Measurements from ENCODE around the gene FBXO42. TPM values are rescaled to one million over a fixed set of nuclear protein-coding genes. Genes with fewer than 3 reads are reported as not detected.
"Not testable (repeated sequence)": the region's sequence is repeated elsewhere in the genome, so short reads cannot be mapped to it uniquely, and the experiment has no call there.

Gene FBXO42
- total and polyA plus RNA-seq, 3 experiments from 2014 or later: 15.7 to 23.8 (median 16.9) TPM

DNA sequence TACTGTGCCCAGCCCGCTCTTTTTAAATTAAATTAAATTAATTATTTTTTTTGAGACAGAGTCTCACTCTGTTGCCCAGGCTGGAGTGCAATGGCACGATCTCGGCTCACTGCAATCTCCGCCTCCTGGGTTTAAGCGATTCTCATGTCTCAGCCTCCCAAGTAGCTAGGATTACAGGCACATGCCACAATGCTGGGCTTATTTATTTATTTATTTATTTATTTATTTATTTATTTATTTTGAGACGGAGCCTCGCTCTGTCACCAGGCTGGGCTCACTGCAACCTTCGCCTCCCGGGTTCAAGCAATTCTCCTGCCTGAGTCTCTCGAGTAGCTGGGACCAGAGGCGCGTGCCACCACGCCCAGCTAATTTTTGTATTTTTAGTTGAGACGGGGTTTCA lies 129.6 kb downstream of the FBXO42 start:
- H3K27ac ChIP-seq (ENCODE audit: low read depth, low read length); H3K9me3 ChIP-seq (ENCODE audit: low read length); H3K36me3 Mint-ChIP-seq; H3K4me3 Mint-ChIP-seq; H3K27me3 ChIP-seq (ENCODE audit: insufficient read depth, low read length, poor library complexity, severe bottlenecking); POLR2A ChIA-PET; DNase-seq; H3K4me1 ChIP-seq (ENCODE audit: insufficient read depth, low read length); H3K27ac Mint-ChIP-seq; H3K4me3 ChIP-seq (ENCODE audit: low read length); H3K9me3 Mint-ChIP-seq; H3K36me3 ChIP-seq (ENCODE audit: insufficient read depth, low read length): not testable (repeated sequence)
- peaks cover 4 to 11% (median 6%) of the 10 kb centered on the region in 3 donors for H3K4me1 Mint-ChIP-seq
- CTCF ChIA-PET: interaction anchor here (1.1 kb wide), 1 partner anchor 22 kb away, joined by 3 read pairs; no protein-coding TSS in a partner anchor
- peaks cover 21 to 30% of the 10 kb centered on the region in 2 donors for H3K27me3 Mint-ChIP-seq

DNA sequence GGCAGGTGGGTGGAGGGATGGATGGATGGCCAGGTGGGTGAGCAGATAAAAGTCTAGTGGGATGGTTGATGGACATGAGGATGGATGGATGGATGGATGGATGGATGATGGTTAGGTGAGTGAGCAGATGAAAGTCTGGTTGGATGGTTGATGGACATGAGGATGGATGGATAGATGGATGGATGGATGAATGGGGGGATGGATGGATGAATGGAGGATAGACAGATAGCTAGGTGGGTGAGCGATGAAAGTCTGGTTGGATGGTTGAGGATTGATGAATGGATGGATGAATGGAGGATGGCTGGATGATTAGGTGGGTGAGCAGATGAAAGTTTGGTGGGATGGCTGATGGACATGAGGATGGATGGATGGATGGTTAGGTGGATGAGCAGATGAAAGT lies 130.8 kb downstream of the FBXO42 start:
- no peak overlapping the region for H3K4me3 Mint-ChIP-seq

DNA sequence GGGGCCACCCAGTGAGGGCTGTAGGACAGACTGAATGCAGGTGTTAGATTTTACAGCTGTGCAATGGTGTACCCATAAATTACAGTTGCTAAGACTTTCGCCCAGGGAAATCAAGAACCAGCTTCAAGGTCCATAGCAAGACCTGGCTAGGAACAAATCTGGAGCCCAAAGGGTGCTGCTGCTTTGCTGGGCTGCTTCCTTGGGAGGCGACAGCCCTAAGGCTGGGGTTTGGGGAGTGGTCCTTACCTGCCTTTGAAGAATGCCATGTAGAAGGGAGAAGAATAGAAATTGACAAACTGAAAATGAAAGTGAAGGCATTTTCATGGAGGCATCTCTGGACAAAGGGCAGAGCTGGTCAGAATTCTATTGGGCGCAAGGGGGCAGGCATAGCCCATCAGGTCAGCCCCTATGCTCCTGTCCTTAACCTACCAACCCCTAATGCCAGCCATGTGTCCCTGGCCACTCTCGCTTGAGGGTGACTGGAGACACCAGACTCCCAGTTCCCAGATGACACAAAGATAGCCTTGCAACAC lies 132.2 kb downstream of the FBXO42 start:
- Histone ChIP-seq H3K27ac (ENCODE audit: low read depth, low read length) (no peak overlapping the region), H3K27me3 (ENCODE audit: insufficient read depth, low read length, poor library complexity, severe bottlenecking) (no peaks in the 10 kb centered on the region), H3K4me1 (ENCODE audit: insufficient read depth, low read length) (peaks cover 15% of the 10 kb centered on the region), H3K36me3 (ENCODE audit: insufficient read depth, low read length) (no peaks in the 10 kb centered on the region), H3K9me3 (ENCODE audit: low read length) (no peaks in the 10 kb centered on the region), H3K4me3 (ENCODE audit: low read length) (no peak overlapping the region)
- no peak for DNase-seq
- Mint-ChIP-seq H3K36me3 (peaks cover 0 to 5% (median 0%) of the 10 kb centered on the region in 3 donors), H3K27ac (peak overlapping the region in 4 of 8 donors; percentile 15 to 66 (median 40)), H3K27me3 (peaks cover 9 to 13% of the 10 kb centered on the region in 2 donors), H3K4me1 (peaks cover 21 to 33% (median 21%) of the 10 kb centered on the region in 3 donors), H3K9me3 (peaks cover 0 to 2% (median 0%) of the 10 kb centered on the region in 5 donors), H3K4me3 (no peak overlapping the region)
- POLR2A ChIA-PET: no interaction called here
- CTCF ChIA-PET: no interaction called here

More for the DNA sequence above, 130.8 kb downstream of the FBXO42 start:
- Histone ChIP-seq H3K27me3 (ENCODE audit: insufficient read depth, low read length, poor library complexity, severe bottlenecking) (no peaks in the 10 kb centered on the region), H3K4me3 (ENCODE audit: low read length) (no peak overlapping the region), H3K4me1 (ENCODE audit: insufficient read depth, low read length) (peaks cover 7% of the 10 kb centered on the region), H3K27ac (ENCODE audit: low read depth, low read length) (no peak overlapping the region), H3K36me3 (ENCODE audit: insufficient read depth, low read length) (no peaks in the 10 kb centered on the region), H3K9me3 (ENCODE audit: low read length) (no peaks in the 10 kb centered on the region)
- Mint-ChIP-seq H3K27ac (peak overlapping the region in 2 of 8 donors; percentile 19 to 54), H3K36me3 (peaks cover 0 to 5% (median 0%) of the 10 kb centered on the region in 3 donors), H3K9me3 (peaks cover 0 to 8% (median 3%) of the 10 kb centered on the region in 5 donors), H3K27me3 (peaks cover 20 to 21% of the 10 kb centered on the region in 2 donors), H3K4me1 (peaks cover 11 to 23% (median 13%) of the 10 kb centered on the region in 3 donors)
- POLR2A ChIA-PET: no interaction called here
- CTCF ChIA-PET: interaction anchor here (1.1 kb wide), 1 partner anchor 23 kb away, joined by 3 read pairs; no protein-coding TSS in a partner anchor
- DNase-seq: no peak

DNA sequence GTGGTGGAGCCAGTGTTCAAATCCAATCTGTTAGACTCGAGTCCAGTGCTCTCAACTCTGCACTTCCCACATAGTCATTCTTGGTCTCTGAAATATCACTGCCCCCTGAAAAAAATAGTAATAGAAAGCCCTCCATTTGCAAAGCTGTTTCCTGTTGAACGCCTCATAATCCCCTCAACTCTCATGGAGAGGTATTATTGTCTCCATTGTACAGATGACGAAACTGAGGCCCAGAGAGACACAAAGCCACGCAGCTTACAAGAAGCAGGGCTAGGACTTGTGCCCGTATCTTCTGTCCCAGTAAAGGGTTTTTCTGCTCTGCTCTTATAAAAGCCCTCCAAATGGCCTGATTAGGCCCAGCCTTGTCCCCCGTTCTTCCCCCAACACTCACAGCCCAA lies 133.6 kb downstream of the FBXO42 start:
- Histone ChIP-seq H3K9me3 (ENCODE audit: low read length) (no peaks in the 10 kb centered on the region), H3K4me3 (ENCODE audit: low read length) (no peak overlapping the region), H3K4me1 (ENCODE audit: insufficient read depth, low read length) (peaks cover 15% of the 10 kb centered on the region), H3K27ac (ENCODE audit: low read depth, low read length) (no peak overlapping the region), H3K36me3 (ENCODE audit: insufficient read depth, low read length) (no peaks in the 10 kb centered on the region), H3K27me3 (ENCODE audit: insufficient read depth, low read length, poor library complexity, severe bottlenecking) (no peaks in the 10 kb centered on the region)
- H3K4me1 Mint-ChIP-seq: peaks cover 21 to 33% (median 21%) of the 10 kb centered on the region in 3 donors
- no peaks in the 10 kb centered on the region for H3K9me3 Mint-ChIP-seq
- no peak for DNase-seq
- peaks cover 1 to 3% of the 10 kb centered on the region in 2 donors for H3K27me3 Mint-ChIP-seq
- H3K36me3 Mint-ChIP-seq: no peaks in the 10 kb centered on the region
- POLR2A ChIA-PET: no interaction called here
- H3K4me3 Mint-ChIP-seq: peak overlapping the region in 1 of 7 donors; percentile 54
- H3K27ac Mint-ChIP-seq: peak overlapping the region in 5 of 8 donors; percentile 5 to 90 (median 56)
- CTCF ChIA-PET: interaction anchor here (1.1 kb wide), 1 partner anchor 14 kb away, joined by 3 read pairs; no protein-coding TSS in a partner anchor

DNA sequence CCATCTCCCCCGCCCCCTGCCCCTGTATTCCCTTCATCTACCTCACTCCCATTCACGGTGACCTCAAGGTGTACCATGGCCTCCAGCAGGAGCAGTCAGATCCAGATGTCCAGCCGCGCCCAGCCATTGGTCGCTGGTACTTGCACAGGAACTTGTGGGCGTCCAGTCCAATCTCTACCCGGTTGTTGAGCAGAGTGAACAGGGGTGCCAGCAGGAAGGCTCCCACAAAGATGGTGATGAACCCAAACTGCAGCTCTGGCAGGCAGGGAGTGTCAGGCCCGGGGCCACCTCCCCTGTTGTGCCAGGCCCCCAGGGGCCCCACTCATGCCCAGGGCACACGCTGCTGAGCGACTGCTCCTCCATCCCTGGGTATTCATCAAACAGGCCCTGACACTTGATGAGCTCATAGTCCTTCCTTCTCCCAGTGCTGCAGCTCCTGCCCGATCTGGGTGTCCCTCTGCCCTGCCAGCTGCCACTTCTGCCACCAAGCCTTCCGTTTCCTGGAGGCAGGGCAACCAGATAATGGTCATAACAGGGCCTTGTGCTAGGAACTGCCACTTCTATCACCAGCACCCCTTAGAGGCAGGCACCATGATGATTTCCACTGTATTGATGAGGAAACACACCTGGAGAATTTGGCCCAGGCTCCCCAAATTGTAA lies 134.1 kb downstream of the FBXO42 start:
- H3K9me3 ChIP-seq (ENCODE audit: low read length): no peaks in the 10 kb centered on the region
- no peaks in the 10 kb centered on the region for H3K36me3 ChIP-seq (ENCODE audit: insufficient read depth, low read length)
- no peaks in the 10 kb centered on the region for H3K9me3 Mint-ChIP-seq
- peaks cover 15% of the 10 kb centered on the region for H3K4me1 ChIP-seq (ENCODE audit: insufficient read depth, low read length)
- H3K4me3 Mint-ChIP-seq: peak overlapping the region in 5 of 7 donors; percentile 50 to 93 (median 85)
- CTCF ChIA-PET: interaction anchor here (1.1 to 1.7 kb wide), 5 partner anchors 15 to 145 kb away, joined by 3 to 8 read pairs (median 4); no protein-coding TSS in a partner anchor
- peak overlapping the region; percentile 59 for H3K27ac ChIP-seq (ENCODE audit: low read depth, low read length)
- POLR2A ChIA-PET: interaction anchor here (1.7 to 2.8 kb wide), 2 partner anchors 11 to 19 kb away, joined by 5 to 26 read pairs; partner anchors contain the start of gene CPLANE2
- no peak overlapping the region for H3K4me3 ChIP-seq (ENCODE audit: low read length)
- H3K27me3 ChIP-seq (ENCODE audit: insufficient read depth, low read length, poor library complexity, severe bottlenecking): no peaks in the 10 kb centered on the region
- DNase-seq: no peak
- H3K4me1 Mint-ChIP-seq: peaks cover 21 to 33% (median 21%) of the 10 kb centered on the region in 3 donors
- no peaks in the 10 kb centered on the region for H3K36me3 Mint-ChIP-seq
- peaks cover 1 to 3% of the 10 kb centered on the region in 2 donors for H3K27me3 Mint-ChIP-seq
- peak overlapping the region in 7 of 8 donors; percentile 32 to 90 (median 70) for H3K27ac Mint-ChIP-seq

DNA sequence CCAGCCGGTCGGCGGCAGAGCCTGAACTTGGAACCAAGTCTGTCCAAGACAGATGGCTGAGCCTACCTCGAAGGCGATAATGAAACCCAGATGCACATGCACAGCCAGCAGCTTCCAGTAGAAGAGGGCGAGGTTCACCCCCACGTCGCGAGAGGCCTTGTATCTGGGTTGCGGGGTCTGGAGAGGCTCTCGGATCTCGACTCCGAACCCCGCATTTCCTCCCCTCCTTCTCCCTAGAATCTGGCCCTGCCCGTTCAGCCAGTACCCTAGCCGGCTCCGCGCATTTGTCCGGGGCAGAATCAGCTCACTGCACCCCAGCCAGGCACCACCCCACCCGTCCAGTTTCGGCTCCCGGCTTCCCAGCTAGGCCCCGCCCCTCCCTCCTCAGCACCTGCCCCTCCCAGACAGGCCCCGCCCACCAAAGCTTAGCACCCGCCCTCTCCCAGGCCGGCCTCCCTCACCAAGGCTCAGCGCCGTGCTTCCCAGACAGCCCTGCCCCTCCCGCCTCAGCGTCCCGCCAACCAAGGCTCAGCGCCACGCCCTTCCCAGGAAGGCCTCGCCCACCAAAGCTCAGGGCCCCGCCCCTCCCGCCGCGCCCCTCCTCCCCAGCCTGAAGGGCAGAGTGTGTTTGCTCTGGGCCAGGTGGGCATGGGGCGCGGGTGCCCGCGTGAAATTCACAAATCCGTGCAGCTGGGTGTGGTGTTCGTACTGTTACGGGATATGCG lies 135.1 kb downstream of the FBXO42 start:
- DNase-seq: peak; percentile 89 to 94 (median 93)
- Mint-ChIP-seq H3K9me3 (no peaks in the 10 kb centered on the region), H3K27ac (peak overlapping the region in 7 of 8 donors; percentile 29 to 90 (median 78)), H3K4me3 (peak overlapping the region; percentile 84 to 93 (median 88)), H3K27me3 (peaks cover 1 to 3% of the 10 kb centered on the region in 2 donors), H3K36me3 (no peaks in the 10 kb centered on the region), H3K4me1 (peaks cover 21 to 33% (median 21%) of the 10 kb centered on the region in 3 donors)
- Histone ChIP-seq H3K36me3 (ENCODE audit: insufficient read depth, low read length) (no peaks in the 10 kb centered on the region), H3K27ac (ENCODE audit: low read depth, low read length) (peak overlapping the region; percentile 70), H3K9me3 (ENCODE audit: low read length) (no peaks in the 10 kb centered on the region), H3K4me3 (ENCODE audit: low read length) (peak overlapping the region; percentile 79), H3K4me1 (ENCODE audit: insufficient read depth, low read length) (peaks cover 15% of the 10 kb centered on the region), H3K27me3 (ENCODE audit: insufficient read depth, low read length, poor library complexity, severe bottlenecking) (no peaks in the 10 kb centered on the region)
- CTCF ChIA-PET: interaction anchor here (1.1 to 2.3 kb wide), 7 partner anchors 11 to 146 kb away, joined by 3 to 8 read pairs (median 4); no protein-coding TSS in a partner anchor
- POLR2A ChIA-PET: interaction anchor here (0.7 to 2.8 kb wide), 3 partner anchors 9 to 20 kb away, joined by 3 to 26 read pairs (median 5); partner anchors contain the start of gene CPLANE2

DNA sequence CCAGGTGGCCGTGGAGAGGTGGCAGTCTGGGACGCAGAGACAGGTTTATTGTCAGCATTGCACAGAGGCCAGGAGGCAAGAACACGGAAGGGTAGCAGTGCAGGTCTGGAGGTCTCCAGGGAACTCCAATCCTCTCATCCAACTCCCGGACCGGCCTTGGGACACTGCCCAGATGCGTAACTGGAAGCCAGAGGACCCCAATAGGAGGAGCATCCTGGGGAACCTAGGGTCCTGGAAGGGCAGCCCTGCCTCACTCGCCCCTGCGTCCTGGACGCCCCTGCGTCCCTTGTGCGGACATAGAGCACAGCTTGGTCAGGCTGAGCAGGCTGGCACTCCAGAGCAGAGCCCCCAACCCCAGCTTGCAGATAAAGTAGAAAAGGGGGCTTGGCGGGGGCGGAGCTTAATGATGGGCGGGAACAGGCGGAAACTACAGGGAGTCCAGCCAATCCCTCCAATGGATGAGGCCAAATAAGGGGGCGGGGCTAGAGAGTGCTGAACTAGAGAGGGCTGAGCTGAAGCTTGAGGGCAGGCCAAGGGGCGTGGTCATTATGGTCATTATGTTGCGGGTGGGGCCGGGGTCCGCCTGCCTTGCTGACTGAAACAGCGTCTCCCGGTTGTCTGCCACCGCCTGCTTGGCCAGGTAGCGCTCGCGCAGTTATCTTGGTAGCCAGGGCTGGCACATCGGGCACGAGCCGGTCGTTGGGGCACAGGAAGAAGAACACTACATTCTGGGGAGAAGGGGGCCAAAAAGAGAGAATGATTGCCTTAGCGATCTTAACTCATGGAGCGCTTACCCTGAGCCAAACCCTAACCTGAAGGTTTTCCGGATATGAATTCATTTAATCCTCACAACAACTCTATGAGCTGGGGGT lies 136.2 kb downstream of the FBXO42 start:
- peaks cover 0 to 1% of the 10 kb centered on the region in 2 donors for H3K27me3 Mint-ChIP-seq
- no peaks in the 10 kb centered on the region for H3K36me3 ChIP-seq (ENCODE audit: insufficient read depth, low read length)
- peak overlapping the region; percentile 15 to 90 (median 76) for H3K27ac Mint-ChIP-seq
- peak overlapping the region; percentile 84 to 93 (median 88) for H3K4me3 Mint-ChIP-seq
- H3K27ac ChIP-seq (ENCODE audit: low read depth, low read length): peak overlapping the region; percentile 70
- H3K9me3 Mint-ChIP-seq: no peaks in the 10 kb centered on the region
- no peaks in the 10 kb centered on the region for H3K27me3 ChIP-seq (ENCODE audit: insufficient read depth, low read length, poor library complexity, severe bottlenecking)
- no peaks in the 10 kb centered on the region for H3K9me3 ChIP-seq (ENCODE audit: low read length)
- H3K36me3 Mint-ChIP-seq: no peaks in the 10 kb centered on the region
- CTCF ChIA-PET: interaction anchor here (1.0 to 2.3 kb wide), 5 partner anchors 9 to 137 kb away, joined by 3 to 8 read pairs (median 4); no protein-coding TSS in a partner anchor
- DNase-seq: peak; percentile 33 to 69 (median 50)
- POLR2A ChIA-PET: interaction anchor here (2.8 kb wide), 1 partner anchor 9 kb away, joined by 26 read pairs; no protein-coding TSS in a partner anchor
- peak overlapping the region; percentile 79 for H3K4me3 ChIP-seq (ENCODE audit: low read length)
- H3K4me1 Mint-ChIP-seq: peaks cover 21 to 33% (median 21%) of the 10 kb centered on the region in 3 donors
- H3K4me1 ChIP-seq (ENCODE audit: insufficient read depth, low read length): peaks cover 15% of the 10 kb centered on the region
